HAP-1 (cell line): ENCODE results near the gene PCSK6.
"Not testable (repeated sequence)": the region's sequence is repeated elsewhere in the genome, so short reads cannot be mapped to it uniquely, and the experiment has no call there.

Experiments
- DNase-seq, 2 experiments: peaks; one replicate each; pipeline ENCODE4 v3.0.0-alpha.2; 2016 to 2020; ENCODE audit warnings: low spot score in 2 of 2
- H3K27me3 ChIP-seq: fragments of 250-450 bp; sonication (Bioruptor Pico); 2 replicates; pipeline ENCODE4 v1.5.1; 2020; ENCODE audit warnings: low read depth, mild to moderate bottlenecking, moderate library complexity
- H3K36me3 ChIP-seq: fragments of 250-450 bp; sonication (Bioruptor Pico); replicated peaks from 2 replicates; pipeline ENCODE4 v1.5.1; 2020; ENCODE audit warnings: mild to moderate bottlenecking
- H3K4me1 ChIP-seq: fragments of 250-450 bp; sonication (Bioruptor Pico); 2 replicates; pipeline ENCODE4 v1.5.1; 2020; ENCODE audit warnings: mild to moderate bottlenecking
- H3K4me3 ChIP-seq: fragments of 250-450 bp; sonication (Bioruptor Pico); 2 replicates; pipeline ENCODE4 v1.5.1; 2020; ENCODE audit warnings: mild to moderate bottlenecking, moderate library complexity
- H3K9me3 ChIP-seq: fragments of 250-450 bp; sonication (Bioruptor Pico); 2 replicates; pipeline ENCODE4 v1.5.1; 2020; ENCODE audit warnings: mild to moderate bottlenecking, moderate library complexity
- in situ Hi-C: fragments of 300-500 bp; cut with MboI; formaldehyde crosslinking; loops from 3 replicates; pipeline ENCODE4 v1.14.3; 2020; ENCODE audit warnings: low sequenced_read_pairs, inconsistent platforms, mixed read lengths

PCSK6 gene

DNA sequence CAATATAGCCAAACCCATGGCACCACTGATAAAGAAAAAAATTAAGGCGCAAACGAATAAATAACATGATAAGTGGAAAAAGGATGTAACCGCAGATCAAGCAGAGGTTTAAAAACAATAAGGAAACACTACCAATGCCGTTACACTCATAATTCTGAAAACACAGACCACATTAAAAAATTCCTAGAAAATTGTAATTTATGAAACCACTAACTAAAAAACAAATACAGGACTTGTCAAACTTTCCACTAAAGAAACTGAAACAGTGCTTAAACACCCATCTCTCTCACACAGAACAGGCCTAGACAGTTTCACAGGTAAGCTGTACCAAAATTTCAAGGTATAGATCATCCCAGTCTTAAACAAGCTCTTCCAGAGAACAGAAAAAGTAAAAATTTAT is 28.4 kb downstream of the PCSK6 start:
- H3K4me1 ChIP-seq, result no peaks in the 10 kb centered on the region
- H3K36me3 ChIP-seq, result no peaks in the 10 kb centered on the region
- no peak overlapping the region for H3K4me3 ChIP-seq
- no peaks in the 10 kb centered on the region for H3K27me3 ChIP-seq
- DNase-seq, result no peak
- in situ Hi-C loops, result no loop called here
- peaks cover 1% of the 10 kb centered on the region; the same call in 1 of the 2 replicates for H3K9me3 ChIP-seq

DNA sequence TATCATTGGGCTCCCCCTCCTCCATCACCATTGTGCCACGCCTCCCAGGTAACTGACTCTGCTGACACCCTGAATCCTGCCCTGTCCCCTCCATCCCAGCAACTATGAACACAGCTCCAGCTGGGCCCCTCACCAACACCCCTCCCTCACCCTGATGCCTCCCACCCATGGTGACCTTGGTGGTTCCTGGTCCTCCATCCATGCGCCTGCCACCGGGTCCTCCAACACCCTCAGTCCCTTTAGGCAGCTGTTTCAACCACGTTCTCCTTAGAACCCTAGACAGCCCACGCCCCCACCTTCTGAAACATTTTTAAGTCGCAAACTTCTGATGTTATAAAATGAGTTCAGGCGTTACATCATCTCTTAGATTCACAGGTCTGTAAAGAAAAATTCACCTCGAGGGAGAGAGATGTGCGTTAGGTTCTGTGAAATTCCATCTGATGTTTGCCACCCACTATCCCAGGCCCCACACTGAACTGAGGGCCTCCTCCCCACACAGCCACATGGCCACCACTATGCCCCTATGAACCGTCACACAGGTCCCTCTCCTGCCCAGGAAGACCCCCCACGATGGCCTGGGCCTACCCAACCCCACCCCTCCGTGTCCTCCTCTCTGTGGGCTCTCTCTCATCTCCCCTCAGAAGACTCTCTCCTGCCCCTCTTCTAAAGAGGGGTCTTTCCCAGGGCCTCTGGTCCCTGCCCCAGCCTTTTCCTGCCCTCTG is 29.8 kb downstream of the PCSK6 start:
- no peak for DNase-seq
- in situ Hi-C loops, result no loop called here
- Histone ChIP-seq H3K9me3 (no peaks in the 10 kb centered on the region), H3K4me3 (no peak overlapping the region), H3K36me3 (no peaks in the 10 kb centered on the region), H3K27me3 (no peaks in the 10 kb centered on the region), H3K4me1 (no peaks in the 10 kb centered on the region)

DNA sequence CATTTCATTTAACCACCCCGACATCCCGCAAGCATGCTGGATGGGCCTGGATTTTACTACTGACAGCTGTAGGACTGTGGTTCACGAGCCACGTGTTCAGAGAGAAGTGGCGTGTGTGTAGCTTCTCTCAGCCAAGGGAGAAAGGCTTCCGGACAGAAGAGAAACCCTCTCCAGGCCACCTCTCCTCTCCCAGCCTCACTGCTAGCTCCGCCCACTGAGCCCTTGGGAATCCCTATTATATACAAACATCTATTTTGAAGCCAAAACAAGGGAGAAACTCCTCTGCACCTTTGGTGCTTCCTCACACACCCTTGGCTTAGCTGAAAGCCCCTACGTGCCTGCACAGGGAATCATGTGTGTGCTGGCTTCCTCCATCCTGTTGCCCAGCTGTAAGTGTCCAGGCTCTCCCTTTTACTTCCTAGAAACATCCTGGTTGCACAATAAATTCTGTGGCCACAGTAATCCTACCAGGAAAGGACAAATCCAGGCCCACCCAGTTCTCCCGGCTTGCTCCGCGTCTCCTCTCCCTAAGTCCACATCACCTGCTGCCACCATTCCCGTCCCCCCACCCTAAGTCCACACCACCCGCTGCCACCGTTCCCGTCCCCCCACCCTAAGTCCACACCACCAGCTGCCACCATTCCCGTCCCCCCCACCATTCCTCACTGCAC is 30.5 kb downstream of the PCSK6 start:
- H3K4me1 ChIP-seq, result no peaks in the 10 kb centered on the region
- in situ Hi-C loops, result no loop called here

DNA sequence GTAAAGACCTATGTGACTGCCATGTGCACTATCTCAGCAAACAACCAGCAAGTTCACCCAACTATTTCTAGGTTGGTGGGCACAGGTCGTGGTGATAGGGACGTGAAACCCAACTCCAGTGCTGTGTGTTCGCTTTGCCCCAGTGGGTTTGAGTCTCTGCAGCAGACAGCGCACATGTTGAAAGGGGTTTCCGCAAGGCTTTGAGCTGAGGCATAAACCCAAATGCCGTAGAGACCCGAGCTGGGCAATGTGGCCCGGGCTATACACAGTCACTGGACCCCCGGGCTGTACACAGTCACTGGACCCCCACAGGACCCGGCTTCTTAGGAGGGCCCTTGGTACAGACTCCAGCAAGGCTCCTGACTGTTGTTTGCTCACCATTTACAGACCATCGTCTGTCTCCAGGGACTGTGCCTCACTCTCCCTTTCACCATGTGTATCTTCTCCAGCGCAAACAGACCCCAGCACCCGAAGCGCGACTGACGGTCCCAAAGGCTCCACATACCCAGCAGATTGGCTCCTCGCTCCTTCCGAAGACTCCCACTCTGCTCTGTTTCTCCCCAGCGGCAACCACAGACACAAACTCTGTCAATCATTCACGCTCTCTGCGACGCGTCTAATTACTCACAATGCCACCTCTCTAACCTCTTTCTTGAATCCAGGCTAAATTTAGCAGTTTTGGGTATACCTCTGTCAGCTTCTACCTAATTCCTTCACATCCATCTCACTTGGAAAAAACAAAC is 31.2 kb downstream of the PCSK6 start:
- in situ Hi-C loops, result no loop called here
- Histone ChIP-seq H3K36me3 (no peaks in the 10 kb centered on the region), H3K27me3 (no peaks in the 10 kb centered on the region), H3K4me1 (no peaks in the 10 kb centered on the region), H3K9me3 (no peaks in the 10 kb centered on the region), H3K4me3 (no peak overlapping the region)
- no peak for DNase-seq

More for the DNA sequence above, 30.5 kb downstream of the PCSK6 start:
- DNase-seq, result no peak
- Histone ChIP-seq H3K36me3 (no peaks in the 10 kb centered on the region), H3K9me3 (no peaks in the 10 kb centered on the region), H3K27me3 (no peaks in the 10 kb centered on the region), H3K4me3 (no peak overlapping the region)

DNA sequence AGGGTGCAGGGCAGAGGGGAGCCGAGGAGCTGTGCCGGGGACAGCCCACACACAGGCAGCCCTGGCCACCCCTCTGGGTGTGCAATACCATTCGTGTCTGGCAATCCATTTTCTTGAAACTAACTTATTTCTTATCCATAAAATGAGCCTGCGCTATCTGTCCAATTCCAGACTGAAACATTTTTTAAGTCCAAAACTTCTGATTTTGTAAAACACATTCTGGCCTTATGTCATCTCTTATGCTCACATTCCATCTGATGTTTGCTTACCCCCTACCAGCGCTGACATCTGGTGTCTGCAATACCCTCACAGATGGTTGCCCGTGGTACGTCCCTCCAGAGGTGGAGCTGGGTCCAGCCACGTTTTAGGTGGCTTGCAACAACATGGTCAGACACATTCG is 31.8 kb downstream of the PCSK6 start:
- Histone ChIP-seq H3K27me3 (no peaks in the 10 kb centered on the region), H3K4me3 (no peak overlapping the region), H3K9me3 (no peaks in the 10 kb centered on the region), H3K4me1 (no peaks in the 10 kb centered on the region), H3K36me3 (no peaks in the 10 kb centered on the region)
- in situ Hi-C loops, result no loop called here
- DNase-seq, result no peak

DNA sequence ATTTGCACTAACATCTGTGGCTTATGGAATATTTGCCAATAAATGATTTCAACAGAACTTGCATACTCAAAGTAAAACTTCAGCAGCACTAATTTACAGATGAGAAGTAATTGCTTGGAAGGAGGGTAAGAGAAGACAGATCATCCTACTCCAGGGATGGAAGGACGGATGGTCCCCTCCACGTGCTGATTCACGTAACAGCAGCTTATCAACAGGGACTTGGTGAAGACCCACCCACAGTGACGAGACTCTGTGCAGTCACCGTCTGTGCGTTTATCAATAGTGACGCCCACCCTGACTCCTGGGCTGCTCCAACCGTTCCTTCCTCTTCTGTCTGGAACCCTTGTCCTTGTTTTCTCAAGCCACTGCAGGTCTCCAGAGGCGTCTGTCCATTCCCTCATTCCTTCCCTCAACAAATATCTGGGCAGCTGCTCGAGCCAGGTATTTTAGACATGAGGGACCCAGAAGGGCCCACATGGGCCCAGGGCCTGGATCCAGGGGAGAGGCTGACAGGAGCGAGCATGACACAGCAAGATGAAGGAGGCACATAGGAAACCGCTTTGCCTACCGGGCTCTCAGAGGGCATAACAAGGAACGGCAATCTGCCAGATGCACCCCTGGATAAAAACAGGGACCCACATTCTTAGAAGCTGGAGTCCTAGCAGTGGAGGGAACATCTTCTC is 33.3 kb downstream of the PCSK6 start:
- no peaks in the 10 kb centered on the region for H3K36me3 ChIP-seq
- no peak for DNase-seq
- no peak overlapping the region for H3K4me3 ChIP-seq
- H3K4me1 ChIP-seq, result no peaks in the 10 kb centered on the region
- H3K9me3 ChIP-seq, result no peaks in the 10 kb centered on the region
- no peaks in the 10 kb centered on the region for H3K27me3 ChIP-seq
- in situ Hi-C loops, result no loop called here

DNA sequence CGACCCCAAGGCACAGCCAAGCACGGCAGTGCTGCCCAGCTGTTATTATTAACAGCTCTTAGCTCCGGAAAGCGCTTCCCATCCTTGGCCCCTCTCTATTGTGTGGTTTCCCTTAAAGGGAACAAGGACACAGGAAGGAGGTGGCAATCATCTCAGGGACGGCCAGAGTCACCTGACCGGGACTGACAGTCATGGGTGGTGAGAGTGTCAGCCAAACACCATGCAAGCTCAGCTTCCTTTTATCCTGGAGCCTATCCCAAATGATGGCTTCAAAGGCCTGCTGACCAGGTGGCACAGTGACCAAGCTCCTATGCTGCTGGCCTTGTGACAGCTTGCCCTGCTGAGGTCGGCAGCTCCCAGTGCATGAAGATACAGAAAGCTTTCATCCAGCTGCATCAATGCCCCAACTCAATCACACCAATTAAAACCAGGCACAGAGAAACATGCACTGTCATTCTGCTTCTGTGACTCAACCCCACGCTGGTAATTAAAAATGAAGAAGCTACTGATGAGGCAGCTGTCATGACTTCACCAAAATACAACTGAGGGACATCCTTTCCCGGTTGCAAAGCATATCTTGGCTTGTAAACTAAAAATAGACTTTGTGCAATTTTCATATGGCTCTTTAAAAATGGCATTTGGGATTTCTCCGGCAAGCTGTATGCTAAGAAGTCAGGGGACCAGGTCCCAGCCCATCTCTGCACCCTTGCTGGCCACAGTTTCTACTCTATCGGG is 34.0 kb downstream of the PCSK6 start:
- no peaks in the 10 kb centered on the region for H3K27me3 ChIP-seq
- DNase-seq, result no peak
- in situ Hi-C loops, result no loop called here
- no peaks in the 10 kb centered on the region for H3K9me3 ChIP-seq
- no peaks in the 10 kb centered on the region for H3K4me1 ChIP-seq
- no peak overlapping the region for H3K4me3 ChIP-seq
- H3K36me3 ChIP-seq, result no peaks in the 10 kb centered on the region

DNA sequence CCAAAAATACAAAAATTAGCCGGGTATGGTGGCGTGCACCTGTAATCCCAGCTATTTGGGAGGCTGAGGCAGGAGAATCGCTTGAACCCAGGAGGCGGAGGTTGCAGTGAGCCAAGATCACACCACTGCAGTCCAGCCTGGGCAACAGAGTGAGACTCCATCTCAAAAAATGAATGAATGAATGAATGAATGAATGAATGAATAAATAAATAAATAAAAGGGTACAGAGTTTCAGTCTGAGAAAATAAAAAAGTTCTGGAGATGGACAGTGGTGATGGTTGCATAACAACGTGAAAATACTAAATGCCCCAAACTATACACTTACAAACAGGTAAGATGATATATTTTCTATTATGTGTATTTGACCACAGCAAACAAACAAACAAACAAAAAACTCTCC is 34.7 kb downstream of the PCSK6 start:
- H3K9me3 ChIP-seq, in situ Hi-C loops, H3K4me1 ChIP-seq, DNase-seq, H3K36me3 ChIP-seq, H3K27me3 ChIP-seq, H3K4me3 ChIP-seq: not testable (repeated sequence)

DNA sequence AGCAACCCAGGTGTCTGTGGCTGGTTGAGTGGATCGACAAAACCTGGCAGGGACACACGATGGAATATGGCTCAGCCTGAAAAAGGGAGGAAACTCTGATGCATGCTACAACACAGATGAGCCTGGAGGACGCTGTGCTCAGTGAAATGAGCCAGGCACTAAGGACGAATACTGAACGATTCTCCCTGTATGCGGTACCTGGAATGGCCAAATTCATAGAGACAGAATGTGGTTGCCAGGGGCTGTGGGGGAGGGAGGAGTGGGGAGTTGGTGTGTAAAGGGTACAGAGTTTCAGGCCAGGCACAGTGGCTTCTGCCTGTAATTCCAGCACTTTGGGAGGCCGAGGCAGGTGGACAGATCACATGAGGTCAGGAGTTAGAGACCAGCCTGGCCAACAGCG is 35.1 kb downstream of the PCSK6 start:
- no peaks in the 10 kb centered on the region for H3K27me3 ChIP-seq
- in situ Hi-C loops, result no loop called here
- DNase-seq, result no peak
- H3K36me3 ChIP-seq, result no peaks in the 10 kb centered on the region
- no peak overlapping the region for H3K4me3 ChIP-seq
- no peaks in the 10 kb centered on the region for H3K4me1 ChIP-seq
- no peaks in the 10 kb centered on the region for H3K9me3 ChIP-seq

DNA sequence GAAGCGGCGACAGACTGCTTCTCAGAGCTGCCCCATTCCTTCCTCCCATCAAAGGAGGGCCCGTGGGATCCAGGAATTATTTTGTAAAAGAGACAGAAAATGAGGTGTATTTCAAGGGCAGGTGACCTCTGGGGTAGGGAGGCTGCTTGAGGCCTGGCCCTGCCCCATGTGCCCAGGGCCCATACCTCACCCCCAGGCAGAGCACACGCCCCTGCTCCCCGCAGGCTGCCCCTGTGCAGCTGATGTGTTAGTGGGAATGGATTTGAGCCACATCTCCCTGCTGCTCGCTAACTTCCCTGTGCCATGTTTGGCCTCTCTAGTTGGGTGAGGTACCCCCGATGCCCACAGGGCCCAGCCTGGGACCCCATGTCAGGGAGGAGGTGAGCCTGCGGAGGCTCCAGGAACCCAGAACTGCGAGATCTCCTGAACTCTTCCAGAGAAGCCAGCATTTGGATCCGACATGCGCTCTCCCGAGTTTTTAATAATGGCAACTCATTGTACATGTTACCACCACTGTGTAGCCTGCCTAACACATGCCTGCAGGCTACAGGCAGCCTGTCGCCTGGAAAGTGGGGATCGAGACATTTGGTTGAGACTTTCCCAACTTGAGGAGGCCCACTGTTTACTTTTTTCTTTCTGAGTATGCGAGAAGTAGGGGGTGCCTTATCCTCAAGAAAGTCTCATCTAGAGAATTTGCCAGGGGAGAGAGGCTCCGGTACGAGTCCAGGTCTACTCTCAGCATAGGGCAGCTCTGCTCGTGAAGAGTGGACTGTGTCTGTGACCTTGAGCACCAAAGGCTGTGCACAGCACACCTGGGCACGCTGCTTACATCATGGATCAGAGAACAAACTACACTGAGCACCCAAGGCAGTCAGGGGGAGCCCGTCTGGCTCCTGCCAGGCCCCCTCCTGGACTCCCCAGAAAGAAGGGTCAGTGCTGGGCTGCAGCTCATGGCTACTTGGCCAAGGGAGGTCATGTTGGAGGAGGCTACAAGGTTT is 36.1 kb downstream of the PCSK6 start:
- Histone ChIP-seq H3K27me3 (no peaks in the 10 kb centered on the region), H3K36me3 (no peaks in the 10 kb centered on the region), H3K4me1 (no peaks in the 10 kb centered on the region), H3K4me3 (no peak overlapping the region), H3K9me3 (no peaks in the 10 kb centered on the region)
- in situ Hi-C loops, result no loop called here
- no peak for DNase-seq

DNA sequence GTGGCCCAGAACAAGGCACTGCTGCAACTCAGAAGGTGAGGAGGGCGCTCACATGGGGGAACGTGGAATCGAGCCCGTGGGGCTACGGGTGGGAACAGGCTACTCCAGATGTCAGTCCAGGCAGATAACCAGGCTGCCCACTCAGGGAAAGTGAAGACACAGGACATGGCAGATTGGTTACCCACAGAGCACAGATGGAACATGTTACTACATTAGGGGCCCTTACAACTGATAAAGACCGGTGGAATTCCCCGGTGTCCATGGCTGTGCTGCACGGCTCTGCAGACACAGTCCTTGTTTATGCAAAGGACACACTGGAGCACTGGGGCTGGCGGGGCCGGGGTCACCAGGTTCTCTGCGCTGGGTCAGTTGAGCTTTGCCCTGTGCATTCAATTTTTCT is 36.9 kb downstream of the PCSK6 start:
- no peaks in the 10 kb centered on the region for H3K27me3 ChIP-seq
- in situ Hi-C loops, result no loop called here
- H3K4me3 ChIP-seq, result no peak overlapping the region
- no peaks in the 10 kb centered on the region for H3K36me3 ChIP-seq
- DNase-seq, result no peak
- H3K9me3 ChIP-seq, result no peaks in the 10 kb centered on the region
- H3K4me1 ChIP-seq, result peaks cover 3% of the 10 kb centered on the region; the same call in 1 of the 2 replicates

DNA sequence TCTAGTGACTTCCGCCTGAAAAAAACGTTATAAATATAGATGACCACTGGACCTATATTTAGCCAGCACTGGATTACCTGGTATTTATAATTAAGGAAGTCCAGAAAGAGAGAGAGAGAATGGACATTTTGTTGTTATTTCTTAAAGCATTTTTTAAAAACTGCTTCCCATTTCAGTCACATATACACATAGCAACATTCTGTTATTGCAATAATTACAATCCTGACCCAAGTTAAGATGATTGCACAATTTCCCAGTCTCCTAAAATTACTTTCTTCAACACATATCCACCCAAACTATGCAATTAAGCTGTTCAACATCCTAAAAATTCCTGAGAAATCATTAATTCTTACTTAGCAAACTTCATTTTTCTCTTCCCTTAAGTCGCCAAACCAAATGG is 37.7 kb downstream of the PCSK6 start:
- no peaks in the 10 kb centered on the region for H3K36me3 ChIP-seq
- H3K27me3 ChIP-seq, result no peaks in the 10 kb centered on the region
- DNase-seq, result no peak
- peaks cover 3% of the 10 kb centered on the region; the same call in 1 of the 2 replicates for H3K4me1 ChIP-seq
- in situ Hi-C loops, result no loop called here
- no peak overlapping the region for H3K4me3 ChIP-seq
- no peaks in the 10 kb centered on the region for H3K9me3 ChIP-seq
